ENCODE measurements around the gene MIEN1.
"Not testable (repeated sequence)": the region's sequence is repeated elsewhere in the genome, so short reads cannot be mapped to it uniquely, and the experiment has no call there.

The MIEN1 gene

DNA sequence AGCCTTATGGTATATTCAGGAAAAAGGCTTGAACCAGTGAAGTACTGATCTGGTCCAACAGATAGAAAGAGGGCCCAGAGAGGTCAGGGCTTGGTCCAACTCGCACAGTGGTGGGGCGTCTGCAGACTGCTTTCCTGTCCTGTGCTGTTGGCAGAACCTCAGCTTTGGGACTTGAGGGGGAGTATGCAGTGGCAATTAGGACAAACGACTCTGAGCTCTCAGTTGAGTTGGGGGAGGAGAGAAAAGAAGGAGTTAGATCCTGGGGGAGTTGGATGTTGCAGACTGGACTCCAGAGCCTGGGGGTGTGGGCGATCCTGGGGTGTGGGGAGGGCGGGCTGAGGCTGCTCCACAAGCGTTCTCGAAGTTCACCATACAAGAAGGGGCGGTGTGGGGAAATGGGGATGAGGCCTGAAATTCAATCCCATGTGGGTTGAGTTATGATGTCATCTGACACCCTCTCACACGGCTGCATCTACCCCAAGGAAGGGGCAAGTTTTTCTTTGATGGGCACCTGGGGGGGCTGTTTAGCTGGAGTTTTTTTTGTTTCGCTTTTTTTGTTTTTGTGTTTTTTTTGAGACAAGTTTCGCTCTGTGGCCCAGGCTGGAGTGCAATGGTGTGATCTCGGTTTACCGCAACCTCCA, 22.0 kb upstream of the MIEN1 start:
- TF ChIP-seq POLR2A (IDR thresholded peaks at IDR 0.05; ENCODE audit: low read length) (no peak), GATA1 (IDR thresholded peaks at IDR 0.05; ENCODE audit: low read depth, low read length) (no peak)
- no peak for DNase-seq

DNA sequence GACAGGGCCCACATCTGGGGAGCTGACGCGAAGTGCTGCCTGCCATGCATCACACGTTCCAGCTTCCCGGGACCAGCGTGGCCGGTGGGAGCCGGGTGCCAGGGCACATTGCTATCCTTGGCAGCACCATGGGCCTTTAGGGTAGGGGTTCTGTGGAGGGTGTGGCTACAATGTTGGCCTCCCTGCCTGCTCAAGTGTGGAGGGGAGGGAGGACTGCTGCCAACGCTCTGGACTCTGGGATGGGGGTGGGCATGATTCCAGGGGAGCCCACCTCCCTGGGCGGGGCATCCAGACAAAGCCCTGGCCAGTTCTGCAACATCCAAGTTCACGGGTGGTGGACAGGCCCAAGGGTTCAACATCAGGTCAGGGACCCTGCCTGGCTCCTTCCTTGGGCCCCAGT, 21.3 kb upstream of the MIEN1 start:
- TF ChIP-seq GATA1 (IDR thresholded peaks at IDR 0.05; ENCODE audit: low read depth, low read length) (no peak), POLR2A (IDR thresholded peaks at IDR 0.05; ENCODE audit: low read length) (no peak)
- no peak for DNase-seq

DNA sequence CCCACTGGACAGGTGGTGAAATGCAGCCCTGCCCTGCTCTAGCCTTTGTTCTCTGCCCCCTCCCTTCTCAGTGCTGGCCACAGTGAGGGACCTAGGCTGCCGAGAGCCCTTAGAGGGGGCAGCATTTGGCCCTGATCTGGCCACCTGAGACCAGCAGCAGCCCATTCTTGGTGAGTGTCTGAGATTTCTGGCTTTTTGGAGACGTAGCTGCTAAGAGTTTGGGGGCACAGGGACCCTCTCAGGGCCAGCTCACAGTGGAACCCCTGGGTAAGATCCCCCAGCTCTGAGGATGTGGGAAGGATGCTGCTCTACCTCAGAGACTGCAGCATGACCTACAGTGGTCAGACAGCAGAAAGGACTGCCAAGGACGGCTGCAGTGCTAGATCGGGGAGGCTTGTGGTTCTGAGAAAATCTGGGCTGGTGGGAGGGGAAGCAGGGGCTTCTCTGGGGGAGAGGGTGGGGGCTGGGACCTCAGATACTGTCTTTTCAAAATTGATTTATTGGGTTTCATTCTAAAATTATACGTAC, 20.7 kb upstream of the MIEN1 start:
- no peak for TF ChIP-seq POLR2A (IDR thresholded peaks at IDR 0.05; ENCODE audit: low read length)
- no peak for TF ChIP-seq GATA1 (IDR thresholded peaks at IDR 0.05; ENCODE audit: low read depth, low read length)
- no peak for DNase-seq

DNA sequence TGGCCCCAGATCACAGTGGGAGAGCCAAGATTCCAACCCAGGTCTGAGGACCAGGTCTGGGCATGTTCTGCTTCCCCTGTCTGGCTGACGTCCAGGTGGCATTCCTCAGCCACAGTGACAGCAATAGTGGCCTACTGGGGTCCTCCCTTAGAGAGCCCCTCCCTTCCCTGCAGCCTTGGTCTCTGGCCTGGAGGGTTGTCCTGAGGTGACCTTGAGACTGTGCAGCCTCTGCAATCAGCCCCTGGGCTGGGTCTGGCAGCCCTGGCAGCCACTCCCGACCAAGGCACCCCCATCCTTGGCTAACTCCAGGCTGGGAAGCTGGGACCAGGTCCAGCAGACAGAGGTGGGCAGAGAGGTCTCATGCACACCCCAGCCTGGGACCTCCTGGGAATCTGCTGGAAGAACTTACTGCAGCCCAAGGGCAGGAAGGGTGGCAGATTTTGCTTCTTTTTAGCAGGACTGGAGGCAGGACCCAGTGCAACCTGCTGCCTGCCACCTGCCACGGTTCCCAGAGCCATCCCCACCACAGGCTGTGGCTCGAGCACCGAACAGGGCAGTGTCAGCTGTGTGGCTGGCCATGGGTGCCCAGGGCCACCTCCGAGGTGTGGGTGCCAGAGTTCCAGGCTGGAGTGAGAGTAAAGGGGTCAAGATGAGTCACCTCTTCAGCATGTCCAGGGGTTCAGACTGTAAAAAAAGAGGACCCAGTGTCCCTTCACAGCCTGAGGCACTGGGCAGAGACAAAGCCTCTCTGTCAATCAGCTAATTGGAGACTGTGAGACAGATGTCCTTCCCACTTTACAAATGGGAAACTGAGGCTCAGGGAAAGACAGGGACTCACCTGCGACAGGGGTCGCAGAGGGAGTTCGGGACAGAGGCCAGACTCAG, 20.0 kb upstream of the MIEN1 start:
- no peak for TF ChIP-seq POLR2A (IDR thresholded peaks at IDR 0.05; ENCODE audit: low read length)
- no peak for DNase-seq

DNA sequence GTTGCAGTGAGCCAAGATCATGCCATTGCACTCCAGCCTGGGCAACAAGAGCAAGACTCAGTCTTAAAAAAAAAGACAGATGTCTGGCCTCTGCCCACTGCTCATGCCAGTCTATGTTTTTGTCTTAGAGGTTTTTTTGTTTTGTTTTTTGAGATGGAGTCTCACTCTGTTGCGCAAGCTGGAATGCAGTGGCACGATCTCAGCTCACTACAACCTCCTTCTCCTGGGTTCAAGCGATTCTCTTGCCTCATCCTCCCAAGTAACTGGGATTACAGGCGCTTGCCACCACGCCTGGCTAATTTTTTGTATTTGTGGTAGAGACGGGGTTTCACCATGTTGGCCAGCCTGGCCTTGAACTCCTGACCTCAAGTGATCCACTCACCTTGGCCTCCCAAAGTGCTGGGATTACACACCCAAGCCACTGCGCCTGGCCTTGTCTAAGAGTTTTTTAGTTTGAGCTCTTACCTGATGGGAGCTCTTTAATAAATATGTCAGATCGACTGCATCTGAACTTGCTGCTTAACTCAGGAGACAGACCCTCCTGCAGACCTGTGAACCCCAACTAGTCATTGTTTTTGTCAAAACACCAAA, 18.2 kb upstream of the MIEN1 start:
- not testable (repeated sequence) for DNase-seq

DNA sequence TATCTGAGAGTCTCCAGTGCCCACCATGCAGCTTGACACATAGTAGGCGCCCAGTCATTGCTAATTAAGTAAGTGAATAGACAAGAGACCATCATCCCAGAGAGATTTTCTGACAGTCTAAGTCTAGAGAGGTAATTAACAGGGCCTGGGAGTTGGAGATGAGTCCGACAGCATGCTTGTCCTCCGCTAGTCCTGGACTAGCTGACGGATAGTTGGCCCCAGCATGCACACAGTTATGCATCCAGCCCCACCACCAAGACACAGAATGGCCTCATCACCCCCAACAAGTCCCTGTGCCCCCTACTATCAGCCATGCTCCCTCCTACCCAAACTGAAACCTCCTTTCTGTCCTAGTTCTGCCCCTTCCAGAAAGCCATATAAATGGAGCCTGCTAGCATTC, 17.4 kb upstream of the MIEN1 start:
- no peak for DNase-seq
- TF ChIP-seq POLR2A (IDR thresholded peaks at IDR 0.05; ENCODE audit: low read length) (no peak), GATA1 (IDR thresholded peaks at IDR 0.05; ENCODE audit: low read depth, low read length) (no peak)

DNA sequence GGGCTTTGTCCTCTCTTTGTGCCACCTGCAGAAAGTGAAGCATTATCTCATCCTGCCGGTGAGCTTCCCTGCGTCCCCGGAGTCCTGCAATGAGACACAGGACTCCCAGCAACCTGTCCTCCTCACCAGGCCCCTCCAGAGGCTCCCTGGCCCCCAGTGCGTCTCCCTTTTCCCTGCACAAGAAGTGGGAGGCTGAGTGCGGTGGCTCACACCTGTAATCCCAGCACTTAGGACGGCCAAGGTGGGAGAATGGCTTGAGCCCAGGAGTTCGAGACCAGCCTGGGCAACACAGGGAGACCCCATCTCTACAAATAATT, 15.8 kb upstream of the MIEN1 start:
- no peak for DNase-seq
- TF ChIP-seq GATA1 (IDR thresholded peaks at IDR 0.05; ENCODE audit: low read depth, low read length), result no peak
- TF ChIP-seq POLR2A (IDR thresholded peaks at IDR 0.05; ENCODE audit: low read length), result no peak

DNA sequence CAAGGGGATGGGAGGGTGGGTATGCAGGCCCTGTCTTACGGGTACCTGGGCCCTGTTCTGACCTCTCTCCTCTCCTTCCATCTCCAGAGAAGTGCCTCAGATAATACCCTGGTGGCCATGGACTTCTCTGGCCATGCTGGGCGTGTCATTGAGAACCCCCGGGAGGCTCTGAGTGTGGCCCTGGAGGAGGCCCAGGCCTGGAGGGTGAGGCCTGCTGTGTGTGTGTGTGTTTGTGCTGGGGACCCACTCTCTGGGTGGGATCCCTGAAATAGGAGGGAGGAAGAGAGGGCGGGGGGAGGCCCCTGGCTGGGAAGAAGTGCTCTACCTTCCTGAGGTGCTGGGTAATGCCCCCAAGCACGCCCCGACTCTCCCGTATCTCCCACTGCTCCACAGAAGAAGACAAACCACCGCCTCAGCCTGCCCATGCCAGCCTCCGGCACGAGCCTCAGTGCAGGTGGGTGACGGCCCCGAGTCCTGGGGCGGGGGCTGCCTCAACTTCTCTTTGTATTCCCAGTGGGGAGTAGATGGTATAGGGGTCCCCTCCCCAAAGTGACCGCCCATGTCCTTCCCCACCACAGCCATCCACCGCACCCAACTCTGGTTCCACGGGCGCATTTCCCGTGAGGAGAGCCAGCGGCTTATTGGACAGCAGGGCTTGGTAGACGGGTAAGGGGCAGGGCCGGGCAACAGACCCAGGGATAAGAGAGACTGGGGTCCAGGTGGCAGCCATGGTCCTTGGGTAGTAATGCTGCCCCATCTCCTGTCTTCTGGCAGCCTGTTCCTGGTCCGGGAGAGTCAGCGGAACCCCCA, 15.2 kb upstream of the MIEN1 start:
- DNase-seq, result no peak
- TF ChIP-seq POLR2A (IDR thresholded peaks at IDR 0.05; ENCODE audit: low read length) (no peak), GATA1 (IDR thresholded peaks at IDR 0.05; ENCODE audit: low read depth, low read length) (no peak)

DNA sequence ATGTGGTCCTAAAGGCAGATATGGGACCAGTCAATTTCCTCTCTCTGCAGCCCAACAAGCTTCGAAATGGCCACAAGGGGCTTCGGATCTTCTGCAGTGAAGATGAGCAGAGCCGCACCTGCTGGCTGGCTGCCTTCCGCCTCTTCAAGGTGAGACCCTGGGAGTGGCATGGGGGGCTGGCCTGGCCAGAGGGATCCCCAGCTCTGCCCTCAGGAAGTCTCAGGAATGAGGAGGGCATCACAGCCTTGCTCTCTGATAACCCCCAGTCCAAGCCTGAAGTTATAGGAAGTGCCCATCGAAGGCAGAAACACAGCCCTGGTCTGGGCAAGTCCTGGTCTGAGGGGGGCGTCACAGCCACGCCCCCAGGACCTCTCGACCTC, 14.5 kb upstream of the MIEN1 start:
- DNase-seq, result no peak
- TF ChIP-seq POLR2A (IDR thresholded peaks at IDR 0.05; ENCODE audit: low read length) (no peak), GATA1 (IDR thresholded peaks at IDR 0.05; ENCODE audit: low read depth, low read length) (no peak)

DNA sequence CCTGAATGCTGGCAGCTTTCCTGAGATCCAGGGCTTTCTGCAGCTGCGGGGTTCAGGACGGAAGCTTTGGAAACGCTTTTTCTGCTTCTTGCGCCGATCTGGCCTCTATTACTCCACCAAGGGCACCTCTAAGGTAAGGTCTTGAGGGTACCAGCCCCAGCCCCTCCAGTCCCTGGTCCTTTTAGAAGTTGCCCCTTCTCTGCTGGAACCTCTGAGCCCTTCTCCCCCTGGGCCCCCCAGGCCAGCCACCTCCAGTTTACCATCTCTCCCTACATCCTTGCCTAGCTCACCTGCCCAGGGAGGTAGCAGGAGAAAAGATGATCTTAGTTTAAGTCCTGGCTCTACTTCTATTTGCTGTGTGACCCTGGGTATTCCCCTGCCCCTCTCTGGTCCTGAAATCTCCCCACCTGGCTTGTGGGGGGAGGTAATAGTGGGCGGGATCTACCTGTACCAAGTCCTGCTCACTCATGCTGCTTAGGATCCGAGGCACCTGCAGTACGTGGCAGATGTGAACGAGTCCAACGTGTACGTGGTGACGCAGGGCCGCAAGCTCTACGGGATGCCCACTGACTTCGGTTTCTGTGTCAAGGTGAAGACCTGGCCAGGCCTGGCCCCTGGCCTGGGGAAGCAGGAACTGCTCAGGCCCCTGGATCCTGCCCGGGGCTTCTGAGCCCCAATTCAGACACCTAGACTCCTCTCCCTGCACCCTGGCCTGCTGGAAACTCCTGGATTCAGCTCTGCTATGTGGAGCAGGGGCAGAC, 13.9 kb upstream of the MIEN1 start:
- DNase-seq, result no peak
- TF ChIP-seq POLR2A (IDR thresholded peaks at IDR 0.05; ENCODE audit: low read length) (no peak), GATA1 (IDR thresholded peaks at IDR 0.05; ENCODE audit: low read depth, low read length) (no peak)

DNA sequence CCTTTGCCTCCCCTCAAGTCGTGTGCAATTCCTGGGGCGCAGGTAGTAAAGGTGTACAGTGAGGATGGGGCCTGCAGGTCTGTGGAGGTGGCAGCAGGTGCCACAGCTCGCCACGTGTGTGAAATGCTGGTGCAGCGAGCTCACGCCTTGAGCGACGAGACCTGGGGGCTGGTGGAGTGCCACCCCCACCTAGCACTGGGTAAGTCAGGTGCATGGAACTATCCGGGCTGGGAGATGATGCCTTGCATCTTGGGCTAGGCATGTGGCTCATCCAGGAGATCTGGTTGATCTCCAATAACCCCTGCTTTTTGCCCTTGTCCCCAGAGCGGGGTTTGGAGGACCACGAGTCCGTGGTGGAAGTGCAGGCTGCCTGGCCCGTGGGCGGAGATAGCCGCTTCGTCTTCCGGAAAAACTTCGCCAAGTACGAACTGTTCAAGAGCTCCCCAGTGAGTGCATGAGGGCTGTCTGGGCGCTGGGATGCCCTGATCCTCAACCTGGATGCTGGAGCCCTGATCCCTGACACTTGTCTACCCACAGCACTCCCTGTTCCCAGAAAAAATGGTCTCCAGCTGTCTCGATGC, 12.6 kb upstream of the MIEN1 start:
- no peak for DNase-seq
- TF ChIP-seq GATA1 (IDR thresholded peaks at IDR 0.05; ENCODE audit: low read depth, low read length), result no peak
- no peak for TF ChIP-seq POLR2A (IDR thresholded peaks at IDR 0.05; ENCODE audit: low read length)

DNA sequence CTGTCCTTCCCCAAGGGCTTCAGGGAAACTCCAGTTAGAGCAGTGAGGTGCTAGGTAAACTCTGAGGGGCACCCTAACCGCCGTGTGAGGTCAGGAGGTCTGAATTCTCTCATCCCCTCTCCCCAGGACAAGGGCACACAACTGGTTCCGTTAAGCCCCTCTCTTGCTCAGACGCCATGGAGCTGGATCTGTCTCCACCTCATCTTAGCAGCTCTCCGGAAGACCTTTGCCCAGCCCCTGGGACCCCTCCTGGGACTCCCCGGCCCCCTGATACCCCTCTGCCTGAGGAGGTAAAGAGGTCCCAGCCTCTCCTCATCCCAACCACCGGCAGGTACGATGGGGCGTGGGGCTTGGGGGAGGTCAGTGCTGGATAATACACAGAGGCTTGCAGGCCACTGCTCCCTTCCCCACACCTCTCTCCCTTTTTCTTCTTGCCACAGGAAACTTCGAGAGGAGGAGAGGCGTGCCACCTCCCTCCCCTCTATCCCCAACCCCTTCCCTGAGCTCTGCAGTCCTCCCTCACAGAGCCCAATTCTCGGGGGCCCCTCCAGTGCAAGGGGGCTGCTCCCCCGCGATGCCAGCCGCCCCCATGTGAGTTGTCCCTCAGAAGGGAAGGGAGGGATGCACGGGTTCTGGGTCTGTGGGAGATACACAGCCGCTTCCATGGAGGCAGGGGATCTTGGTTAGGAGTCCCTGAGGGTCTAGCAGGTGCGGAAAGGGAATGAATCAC, 12.0 kb upstream of the MIEN1 start:
- DNase-seq, result no peak
- no peak for TF ChIP-seq POLR2A (IDR thresholded peaks at IDR 0.05; ENCODE audit: low read length)
- TF ChIP-seq GATA1 (IDR thresholded peaks at IDR 0.05; ENCODE audit: low read depth, low read length), result no peak

Measured in erythroblast (primary cell).